DND-41 (cell line): ENCODE data around the gene PCDHB14.

Source experiments
- ATAC-seq: fragments of 200-7000 bp; cut with Tn5 transposase; 3 replicates; pipeline ENCODE4 v1.9.1; 2021; ENCODE audit warnings: low read depth; ENCODE audit not compliant: insufficient read depth
- DNase-seq: peaks from one replicate; pipeline ENCODE4 v3.0.0-alpha.2; 2020
- H2AFZ ChIP-seq: 2 replicates; pipeline ENCODE4 v1.6.0; 2012; ENCODE audit warnings: low read depth, low read length
- H3K27ac ChIP-seq: 2 replicates; pipeline ENCODE4 v1.5.1; 2012; ENCODE audit warnings: low read length, inconsistent platforms
- H3K27me3 ChIP-seq: fragments of 200-600 bp; sonication (generic); 2 replicates; pipeline ENCODE4 v1.6.0; 2012; ENCODE audit warnings: low read length, mild to moderate bottlenecking, inconsistent platforms; ENCODE audit not compliant: insufficient read depth, poor library complexity
- H3K36me3 ChIP-seq: 2 replicates; pipeline ENCODE4 v1.5.1; 2012; ENCODE audit warnings: low read length, inconsistent platforms; ENCODE audit not compliant: insufficient read depth
- H3K4me1 ChIP-seq: 2 replicates; pipeline ENCODE4 v1.5.1; 2012; ENCODE audit warnings: mild to moderate bottlenecking, low read length; ENCODE audit not compliant: insufficient read depth
- H3K4me2 ChIP-seq: 2 replicates; pipeline ENCODE4 v1.6.0; 2012; ENCODE audit warnings: mild to moderate bottlenecking, moderate library complexity, low read length, inconsistent platforms; ENCODE audit not compliant: insufficient read depth
- H3K4me3 ChIP-seq, 2 experiments: fragments of 200-600 bp in 1 of 2; shearing (Covaris generic) in 1 of 2; 2 replicates each; pipeline ENCODE4 v1.5.1; 2012 to 2016; ENCODE audit warnings: inconsistent platforms in 2 of 2, low read length in 2 of 2, mild to moderate bottlenecking in 2 of 2, low read depth in 1 of 2, moderate library complexity in 1 of 2
- H3K79me2 ChIP-seq: 2 replicates; pipeline ENCODE4 v1.6.0; 2012; ENCODE audit warnings: low read length, inconsistent platforms; ENCODE audit not compliant: insufficient read depth
- H3K9ac ChIP-seq: 2 replicates; pipeline ENCODE4 v1.6.0; 2012; ENCODE audit warnings: low read depth, mild to moderate bottlenecking, inconsistent platforms, low read length, moderate library complexity
- H3K9me3 ChIP-seq: 2 replicates; pipeline ENCODE4 v1.5.1; 2012; ENCODE audit warnings: low read length, moderate library complexity, mild to moderate bottlenecking, inconsistent platforms; ENCODE audit not compliant: insufficient read depth, severe bottlenecking
- H4K20me1 ChIP-seq: 2 replicates; pipeline ENCODE4 v1.6.0; 2012; ENCODE audit warnings: low read length; ENCODE audit not compliant: insufficient read depth
- CTCF ChIP-seq: IDR thresholded peaks from 2 replicates; pipeline ENCODE4 v1.5.1; 2012; ENCODE audit warnings: borderline replicate concordance, low read length, moderate library complexity, mild to moderate bottlenecking; ENCODE audit not compliant: poor library complexity, severe bottlenecking; ENCODE audit errors: extremely low read depth
- EZH2 ChIP-seq: IDR thresholded peaks from 3 replicates; pipeline ENCODE4 v1.6.1; 2012; ENCODE audit warnings: borderline replicate concordance, low read depth, mild to moderate bottlenecking, moderate library complexity, low read length, inconsistent platforms; ENCODE audit not compliant: severe bottlenecking

PCDHB14 gene

GRCh38 chr5:141261238-141261546 lies 38.0 kb downstream of the PCDHB14 start:
- no peak for TF ChIP-seq CTCF
- TF ChIP-seq EZH2 = no peak
- Histone ChIP-seq H3K9ac (no peak overlapping the region), H3K4me3 (no peak overlapping the region), H3K27me3 (no peaks in the 10 kb centered on the region), H3K27ac (no peak overlapping the region), H3K4me2 (no peak overlapping the region), H4K20me1 (no peaks in the 10 kb centered on the region), H3K4me1 (no peaks in the 10 kb centered on the region), H3K9me3 (peaks cover 46% of the 10 kb centered on the region), H2AFZ (no peak overlapping the region), H3K36me3 (no peaks in the 10 kb centered on the region), H3K79me2 (no peaks in the 10 kb centered on the region)
- DNase-seq (no peak), ATAC-seq (no peak)

- Histone ChIP-seq H3K27ac (no peak overlapping the region), H3K36me3 (no peaks in the 10 kb centered on the region), H3K27me3 (no peaks in the 10 kb centered on the region), H3K4me3 (no peak overlapping the region), H2AFZ (no peak overlapping the region), H4K20me1 (no peaks in the 10 kb centered on the region), H3K4me1 (no peaks in the 10 kb centered on the region), H3K9ac (no peak overlapping the region), H3K4me2 (no peak overlapping the region), H3K9me3 (peaks cover 9% of the 10 kb centered on the region), H3K79me2 (no peaks in the 10 kb centered on the region)
- TF ChIP-seq EZH2 = no peak
- no peak for TF ChIP-seq CTCF
- DNase-seq (no peak), ATAC-seq (no peak)
Observed at GRCh38 chr5:141269195-141269594, 46.1 kb downstream of the PCDHB14 start.

GRCh38 chr5:141272906-141273305 lies 49.8 kb downstream of the PCDHB14 start:
- Histone ChIP-seq H3K9ac (no peak overlapping the region), H4K20me1 (no peaks in the 10 kb centered on the region), H3K4me1 (no peaks in the 10 kb centered on the region), H3K4me3 (no peak overlapping the region), H3K36me3 (no peaks in the 10 kb centered on the region), H3K4me2 (no peak overlapping the region), H3K9me3 (peaks cover 4% of the 10 kb centered on the region), H2AFZ (no peak overlapping the region), H3K27me3 (no peaks in the 10 kb centered on the region), H3K79me2 (no peaks in the 10 kb centered on the region), H3K27ac (no peak overlapping the region)
- DNase-seq = peak; percentile 5
- TF ChIP-seq CTCF (peak; percentile 24), EZH2 (no peak)
- no peak for ATAC-seq
